Kidney epithelial cell (primary cell): Measurements from ENCODE around the gene NAV2. TPM values are rescaled to one million over a fixed set of nuclear protein-coding genes. Genes with fewer than 3 reads are reported as not detected.
A peak's percentile ranks its signal among the peaks of the same experiment; 100 is the strongest.

Experiments
- DNase-seq: peaks from one replicate; pipeline ENCODE4 v3.0.0-alpha.2; 2010; ENCODE audit warnings: low read depth
- H3K27me3 ChIP-seq: 2 replicates; pipeline ENCODE4 v1.6.0; 2011; ENCODE audit warnings: low read length; ENCODE audit not compliant: control insufficient read depth, insufficient read depth
- H3K36me3 ChIP-seq: 2 replicates; pipeline ENCODE4 v1.5.1; 2011; ENCODE audit warnings: low read length; ENCODE audit not compliant: control insufficient read depth, insufficient read depth
- H3K4me3 ChIP-seq: 2 replicates; pipeline ENCODE4 v1.5.1; 2011; ENCODE audit warnings: low read depth, mild to moderate bottlenecking, control low read depth, low read length
- total RNA-seq: library from RNA; depleted of rRNA; stranded (reverse); fragments of >200 nt; gene quantifications from 2 replicates; pipeline ENCODE4 v1.2.3, GENCODE V29; 2015
- TF ChIP-seq, protein P1 (sequence below): IDR thresholded peaks from 2 replicates; pipeline ENCODE4 v1.5.1; 2011; ENCODE audit warnings: mild to moderate bottlenecking, moderate library complexity, low read length, control low read depth, inconsistent platforms; ENCODE audit not compliant: insufficient read depth, poor library complexity, severe bottlenecking

Gene NAV2
- total RNA-seq, 1 donor from 2014 or later, result 41.5 TPM

DNA sequence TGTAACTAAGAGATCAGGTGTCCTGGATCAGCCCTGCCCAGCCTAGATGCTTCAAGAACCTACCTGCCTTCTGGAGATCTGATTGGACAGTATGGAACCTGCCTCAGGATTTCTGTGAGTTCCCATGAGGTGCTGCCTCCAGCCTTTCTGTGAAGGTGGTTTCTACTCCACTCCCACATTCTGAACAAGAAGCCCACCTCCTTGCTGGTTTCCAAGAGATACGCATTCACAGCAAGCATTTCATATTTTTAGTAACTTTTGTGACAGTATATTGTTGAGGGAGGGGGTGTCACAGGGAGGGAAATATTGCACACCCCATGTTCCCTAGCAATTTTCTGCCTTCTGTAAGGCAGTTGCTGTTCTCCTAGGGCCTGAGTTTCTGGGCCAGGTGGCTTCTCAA, 204.4 kb downstream of the NAV2 start:
- DNase-seq, result no peak
- H3K36me3 ChIP-seq, result no peaks in the 10 kb centered on the region
- no peak overlapping the region for H3K4me3 ChIP-seq
- no peaks in the 10 kb centered on the region for H3K27me3 ChIP-seq
- TF ChIP-seq, protein P1, sequence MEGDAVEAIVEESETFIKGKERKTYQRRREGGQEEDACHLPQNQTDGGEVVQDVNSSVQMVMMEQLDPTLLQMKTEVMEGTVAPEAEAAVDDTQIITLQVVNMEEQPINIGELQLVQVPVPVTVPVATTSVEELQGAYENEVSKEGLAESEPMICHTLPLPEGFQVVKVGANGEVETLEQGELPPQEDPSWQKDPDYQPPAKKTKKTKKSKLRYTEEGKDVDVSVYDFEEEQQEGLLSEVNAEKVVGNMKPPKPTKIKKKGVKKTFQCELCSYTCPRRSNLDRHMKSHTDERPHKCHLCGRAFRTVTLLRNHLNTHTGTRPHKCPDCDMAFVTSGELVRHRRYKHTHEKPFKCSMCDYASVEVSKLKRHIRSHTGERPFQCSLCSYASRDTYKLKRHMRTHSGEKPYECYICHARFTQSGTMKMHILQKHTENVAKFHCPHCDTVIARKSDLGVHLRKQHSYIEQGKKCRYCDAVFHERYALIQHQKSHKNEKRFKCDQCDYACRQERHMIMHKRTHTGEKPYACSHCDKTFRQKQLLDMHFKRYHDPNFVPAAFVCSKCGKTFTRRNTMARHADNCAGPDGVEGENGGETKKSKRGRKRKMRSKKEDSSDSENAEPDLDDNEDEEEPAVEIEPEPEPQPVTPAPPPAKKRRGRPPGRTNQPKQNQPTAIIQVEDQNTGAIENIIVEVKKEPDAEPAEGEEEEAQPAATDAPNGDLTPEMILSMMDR, result no peak

DNA sequence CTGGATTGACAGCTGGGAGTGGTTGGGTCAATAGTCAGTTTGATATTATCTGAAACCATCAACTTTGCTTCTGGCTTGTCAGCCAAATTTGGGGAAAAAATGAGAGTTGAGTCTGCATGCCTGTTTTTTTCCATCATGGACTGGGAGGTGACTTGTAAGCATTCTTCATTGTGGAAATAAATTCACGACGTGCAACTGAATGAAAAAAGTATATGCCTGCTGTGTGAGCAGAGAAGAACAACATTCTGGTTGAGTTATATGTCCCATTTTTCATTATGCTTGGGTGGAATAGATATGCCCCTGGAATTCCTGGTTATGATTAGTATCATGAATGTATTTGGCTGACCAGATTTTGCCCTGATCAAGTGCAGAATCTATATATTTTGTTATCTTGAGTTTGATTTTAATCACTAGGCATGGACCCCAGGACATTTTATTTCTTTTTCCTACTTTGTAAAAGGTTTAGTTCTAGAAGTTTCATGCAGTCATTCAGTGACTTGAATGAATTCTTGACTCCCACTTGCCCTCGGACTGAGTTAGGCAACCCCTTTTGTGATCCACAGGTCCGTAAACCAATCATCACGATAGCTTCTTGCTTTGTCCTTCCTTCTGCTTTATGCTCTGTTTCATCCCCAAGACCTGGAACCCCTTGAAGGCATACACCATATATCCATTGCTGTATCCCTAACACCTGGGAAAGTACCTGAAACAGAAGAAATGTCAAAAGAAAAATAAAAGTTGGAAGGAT, 205.8 kb downstream of the NAV2 start:
- TF ChIP-seq, protein P1, result no peak
- no peaks in the 10 kb centered on the region for H3K36me3 ChIP-seq
- DNase-seq, result no peak
- no peaks in the 10 kb centered on the region for H3K27me3 ChIP-seq
- no peak overlapping the region for H3K4me3 ChIP-seq

DNA sequence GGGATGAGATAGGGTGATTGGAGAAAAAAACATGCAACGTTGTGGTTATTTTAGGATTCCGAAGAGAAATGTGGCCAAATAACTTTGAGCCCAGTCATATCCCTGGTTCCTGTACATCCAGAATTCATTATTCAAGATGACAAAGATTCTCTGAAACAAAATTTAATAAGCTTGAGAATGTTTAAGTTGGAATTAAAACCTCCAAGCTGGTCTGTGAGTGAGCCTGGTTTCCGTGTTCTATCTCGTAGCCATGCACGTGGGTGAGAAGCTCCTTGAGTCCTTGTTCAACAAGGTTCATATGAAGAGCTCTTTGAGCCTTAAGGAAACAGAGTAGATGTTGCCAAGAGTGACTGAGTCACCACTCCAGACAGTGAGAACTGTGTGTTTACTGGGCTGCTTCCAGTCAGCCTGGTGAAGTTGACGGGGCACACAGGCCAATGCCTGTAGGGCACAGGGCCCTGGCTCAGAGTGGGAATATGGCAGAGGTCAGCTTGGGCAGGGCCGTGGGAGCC, 206.5 kb downstream of the NAV2 start:
- peak; percentile 80 for DNase-seq
- H3K27me3 ChIP-seq, result no peaks in the 10 kb centered on the region
- TF ChIP-seq, protein P1, result no peak
- no peaks in the 10 kb centered on the region for H3K36me3 ChIP-seq
- H3K4me3 ChIP-seq, result no peak overlapping the region

DNA sequence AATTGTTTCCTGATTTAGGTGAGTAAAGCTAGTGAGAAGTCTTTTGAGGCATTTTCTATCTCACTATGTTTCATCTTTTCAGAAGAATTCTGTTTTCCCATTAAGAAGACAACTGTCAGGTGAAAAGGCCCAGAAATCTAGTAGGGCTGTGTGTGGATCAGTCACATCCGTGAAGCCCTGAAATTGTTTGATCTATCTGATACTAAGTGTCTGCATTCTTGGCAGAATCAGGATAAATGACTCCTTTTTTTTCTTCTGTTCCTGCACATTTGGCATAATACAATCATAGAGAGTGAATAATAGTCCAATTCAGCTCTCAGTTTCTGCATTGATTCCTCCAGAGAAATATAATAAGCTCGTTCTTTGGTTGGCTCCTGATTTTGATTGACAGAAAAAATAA, 208.3 kb downstream of the NAV2 start:
- Histone ChIP-seq H3K36me3 (no peaks in the 10 kb centered on the region), H3K27me3 (no peaks in the 10 kb centered on the region), H3K4me3 (no peak overlapping the region)
- TF ChIP-seq, protein P1, result no peak
- no peak for DNase-seq

DNA sequence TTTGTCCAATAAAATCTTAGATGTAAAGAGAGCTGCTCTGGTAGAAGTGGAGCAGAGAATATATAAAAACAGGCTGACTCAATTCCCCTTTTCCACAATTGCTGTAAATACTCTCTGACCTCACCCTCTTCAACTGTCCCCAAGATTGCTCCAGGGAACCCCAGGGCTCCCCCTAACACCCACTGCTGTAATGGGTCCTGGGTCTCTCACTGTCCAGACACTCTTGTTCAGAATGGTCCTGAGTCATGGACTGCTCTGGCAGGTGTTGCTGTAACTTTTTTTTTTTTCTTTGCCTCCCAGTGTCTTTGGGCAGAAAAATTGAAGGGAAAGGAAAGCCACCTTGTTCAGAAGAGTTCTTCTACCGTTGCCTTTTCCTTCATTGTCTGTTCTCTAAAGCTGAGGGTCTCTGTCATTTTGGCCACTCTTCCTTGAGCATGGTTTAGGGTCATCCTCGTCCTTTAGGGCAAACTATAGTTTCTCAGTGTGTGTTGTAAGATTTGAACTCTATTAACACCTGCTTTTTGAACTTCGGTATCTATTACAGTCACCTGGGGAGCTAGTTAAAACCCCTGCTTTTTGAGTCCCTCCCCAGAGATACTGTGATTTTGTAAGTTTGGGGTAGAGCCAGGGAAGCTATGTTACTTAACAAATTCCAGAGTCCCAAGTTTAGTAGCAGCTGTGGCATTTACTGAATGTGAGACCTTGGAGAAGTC, 209.5 kb downstream of the NAV2 start:
- Histone ChIP-seq H3K27me3 (no peaks in the 10 kb centered on the region), H3K4me3 (no peak overlapping the region), H3K36me3 (no peaks in the 10 kb centered on the region)
- no peak for DNase-seq
- TF ChIP-seq, protein P1, result no peak
